HL-60/S4 treated with phorbol 12-myristate 13-acetate at 8.2 ng/mL for 4 days and 3 days (cell line): ENCODE measurements around the gene PSMB5.

Experiments
- in situ Hi-C: fragments of 300-500 bp; cut with MboI; formaldehyde crosslinking; loops from 2 replicates; pipeline ENCODE4 v1.15.0; 2022; ENCODE audit warnings: low sequenced_read_pairs

PSMB5 gene

DNA sequence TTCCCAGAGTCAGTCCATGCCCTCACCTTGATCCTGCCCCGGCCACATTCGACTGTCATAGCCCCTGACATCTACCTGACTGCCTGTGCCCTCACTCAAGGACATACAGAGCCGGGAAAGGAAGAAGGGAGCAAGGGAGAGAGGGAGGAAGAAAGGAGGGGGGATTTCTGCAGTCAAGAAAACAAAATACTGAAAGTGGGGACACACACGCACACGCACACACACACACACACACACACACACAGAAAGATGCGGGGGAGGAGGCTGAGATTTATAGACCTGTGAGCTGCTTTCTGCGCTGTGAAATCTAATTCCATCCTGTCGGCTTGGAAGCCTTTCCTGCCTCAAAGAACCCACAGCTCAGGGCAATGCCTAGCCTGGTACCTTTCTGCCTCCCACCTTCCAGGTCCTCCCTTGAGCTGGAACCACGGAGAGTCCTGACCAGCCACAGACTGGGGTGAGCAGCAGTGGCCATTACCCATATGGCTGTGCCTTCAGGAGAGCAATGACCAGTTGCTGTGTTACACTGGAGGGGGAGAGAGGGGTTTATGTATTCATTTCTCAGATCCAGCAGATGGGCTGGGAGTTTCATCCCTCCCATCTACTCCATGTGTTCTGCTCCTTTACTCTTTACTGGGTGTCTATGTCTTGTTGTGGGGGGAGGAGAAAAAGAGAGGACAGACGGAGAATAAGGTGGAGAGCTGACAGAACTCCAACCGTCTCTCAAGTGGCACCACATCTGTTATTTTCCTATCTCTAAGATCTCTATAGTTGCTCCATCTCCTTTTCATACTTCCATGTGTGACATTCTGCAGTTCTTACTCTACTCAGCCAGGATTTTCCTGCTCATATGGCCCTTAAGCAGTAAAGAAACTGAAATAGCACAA, 37.7 kb downstream of the PSMB5 start:
- in situ Hi-C loops, result loop anchor here (10.0 kb wide), 1 partner anchor 58 kb away; the partner anchor contains the start of gene CDH24

DNA sequence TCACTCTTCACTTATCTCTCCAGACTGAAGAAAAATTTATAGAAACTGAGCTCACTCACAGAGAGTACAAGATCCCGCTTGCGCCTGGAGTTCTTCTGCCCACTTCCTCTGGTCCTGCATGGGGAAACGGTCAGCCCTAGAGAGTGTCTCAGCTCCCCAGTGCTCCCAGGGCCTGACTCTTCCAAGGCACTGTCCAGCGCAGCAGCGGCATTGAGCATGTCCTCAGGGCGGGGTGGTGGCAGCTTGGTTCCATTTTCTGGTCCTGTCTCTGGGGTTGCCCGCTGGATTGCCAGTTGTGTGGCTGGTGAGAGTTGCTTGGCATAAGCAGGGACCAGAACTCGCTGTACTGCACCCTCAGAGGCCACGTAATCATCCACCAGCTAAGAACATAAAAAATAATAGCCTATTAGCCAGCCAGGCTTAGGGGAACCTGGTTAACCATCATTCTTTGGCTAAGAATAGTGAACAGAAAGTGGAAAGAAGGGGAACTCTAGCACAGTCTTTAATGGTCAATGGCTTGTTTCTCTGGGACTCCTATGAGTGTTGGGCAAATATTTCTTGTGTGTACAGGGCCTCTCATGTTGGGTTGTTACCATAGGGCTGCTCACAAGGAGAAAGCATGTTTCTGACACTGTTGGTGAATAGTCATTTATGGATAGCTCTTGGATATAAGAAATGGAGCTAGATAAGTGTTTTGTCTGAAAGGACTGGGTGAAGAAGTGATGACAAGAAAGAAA, 38.6 kb downstream of the PSMB5 start:
- in situ Hi-C loops, result loop anchor here (10.0 kb wide), 1 partner anchor 59 kb away; the partner anchor contains the start of gene CDH24

DNA sequence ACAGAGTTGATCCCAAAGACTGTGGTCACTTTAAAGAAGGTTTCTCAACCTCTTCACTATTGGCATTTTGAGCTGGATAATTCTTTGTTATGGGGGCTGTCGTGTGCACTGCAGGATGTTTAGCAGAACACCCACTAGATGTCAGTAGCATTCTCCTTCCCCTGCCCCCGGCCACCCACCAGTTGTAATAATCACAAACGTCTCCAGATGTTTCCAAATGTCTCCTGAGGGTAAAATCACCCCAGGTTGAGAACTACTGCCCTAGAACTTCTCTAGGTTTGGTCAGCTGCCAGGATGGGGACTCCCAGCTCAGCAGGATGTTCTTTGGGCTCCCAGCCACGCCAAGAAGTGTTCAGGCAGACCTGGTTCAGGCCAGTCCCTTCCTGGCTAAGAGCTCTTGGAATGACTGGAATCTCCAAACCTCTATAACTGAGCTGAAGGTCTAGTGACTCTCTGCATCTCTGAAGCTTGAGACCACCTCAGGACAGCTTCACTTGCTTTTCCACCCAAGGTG, 39.9 kb downstream of the PSMB5 start:
- in situ Hi-C loops, result loop anchor here (10.0 kb wide), 1 partner anchor 60 kb away; the partner anchor contains the start of gene CDH24

DNA sequence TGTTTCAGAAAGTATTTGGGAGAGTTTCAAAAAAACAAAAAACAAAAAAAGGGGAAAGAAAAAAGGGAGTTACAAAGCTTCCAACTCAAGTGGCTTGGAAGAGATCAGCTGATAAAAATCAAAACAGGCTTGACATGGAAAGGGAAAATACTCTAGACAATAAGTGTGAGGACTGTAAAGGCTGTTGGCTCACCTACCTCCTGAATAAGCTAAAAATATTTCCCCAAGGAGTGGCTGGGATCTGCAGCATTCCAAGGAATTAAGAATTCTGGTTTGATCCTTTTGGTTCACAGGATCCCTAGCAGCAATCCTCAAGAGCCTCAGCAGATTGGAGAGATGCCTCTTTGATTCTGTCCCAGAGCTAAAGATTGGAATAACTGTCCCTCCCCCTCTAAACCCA, 41.2 kb downstream of the PSMB5 start:
- in situ Hi-C loops, result loop anchor here (10.0 kb wide), 1 partner anchor 61 kb away; the partner anchor contains the start of gene CDH24

DNA sequence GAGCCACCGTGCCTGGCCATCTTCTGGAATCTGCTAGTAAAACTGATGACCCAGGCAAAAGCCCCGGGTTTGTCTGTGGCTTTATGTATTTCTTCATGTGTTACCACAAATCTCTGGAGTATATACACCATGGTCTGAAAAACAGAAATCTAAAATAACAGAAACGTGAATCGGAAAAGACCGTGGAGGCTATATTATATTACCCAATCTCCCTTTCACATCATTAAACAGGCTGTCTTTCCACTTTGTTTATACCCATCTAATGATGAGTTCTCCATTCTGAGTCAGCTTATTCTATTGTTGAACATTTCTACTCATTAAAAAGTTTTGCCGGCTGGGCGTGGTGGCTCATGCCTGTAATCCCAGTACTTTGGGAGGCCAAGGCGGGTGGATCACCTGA, 42.8 kb downstream of the PSMB5 start:
- in situ Hi-C loops, result loop anchor here (10.0 kb wide), 1 partner anchor 63 kb away; the partner anchor contains the start of gene CDH24

DNA sequence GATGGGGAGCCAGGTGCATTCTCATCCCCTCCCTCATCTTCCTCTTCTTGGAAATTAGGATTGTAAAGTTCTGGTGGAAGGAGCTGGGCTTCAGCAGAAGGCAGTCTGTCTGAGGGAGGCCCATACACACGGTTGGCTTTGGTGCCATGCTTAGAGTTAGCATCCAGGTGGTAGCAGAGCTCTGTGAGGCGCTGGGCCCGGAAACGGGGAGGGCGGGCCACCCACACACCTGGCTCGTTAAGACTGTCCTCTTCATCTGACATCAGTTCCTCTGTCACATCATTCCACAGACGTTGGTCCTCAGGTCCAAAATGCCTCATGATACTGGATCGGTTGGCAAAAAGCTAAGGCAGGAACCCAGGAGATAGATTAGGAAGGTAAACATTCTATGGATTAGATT, 47.4 kb downstream of the PSMB5 start:
- in situ Hi-C loops, result no loop called here

DNA sequence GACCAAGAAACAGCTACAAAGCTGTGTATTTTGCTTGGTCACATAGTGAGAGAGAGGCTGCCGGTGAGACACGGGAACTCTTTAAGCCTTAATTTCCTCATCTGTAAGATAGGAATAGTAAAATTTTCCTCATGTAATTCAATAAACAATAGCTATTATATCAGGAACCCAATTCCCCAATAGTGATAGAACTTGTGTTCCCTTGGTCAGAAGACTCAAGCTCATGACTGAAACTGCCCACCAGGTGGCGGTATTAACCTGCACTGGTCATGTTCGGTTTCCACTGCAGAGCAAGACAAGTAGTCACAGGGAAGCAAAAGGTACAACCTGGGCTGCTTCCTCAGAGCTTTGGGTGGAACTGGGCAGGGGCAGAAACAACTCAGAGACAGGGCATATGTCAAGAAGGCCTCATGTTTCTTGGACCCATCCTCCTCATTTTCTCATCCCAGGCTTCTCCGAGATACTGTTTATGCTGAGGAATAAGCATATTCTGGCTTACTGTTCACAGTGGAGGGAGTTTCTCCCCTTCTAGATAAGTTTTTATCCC, 48.1 kb downstream of the PSMB5 start:
- in situ Hi-C loops, result no loop called here

DNA sequence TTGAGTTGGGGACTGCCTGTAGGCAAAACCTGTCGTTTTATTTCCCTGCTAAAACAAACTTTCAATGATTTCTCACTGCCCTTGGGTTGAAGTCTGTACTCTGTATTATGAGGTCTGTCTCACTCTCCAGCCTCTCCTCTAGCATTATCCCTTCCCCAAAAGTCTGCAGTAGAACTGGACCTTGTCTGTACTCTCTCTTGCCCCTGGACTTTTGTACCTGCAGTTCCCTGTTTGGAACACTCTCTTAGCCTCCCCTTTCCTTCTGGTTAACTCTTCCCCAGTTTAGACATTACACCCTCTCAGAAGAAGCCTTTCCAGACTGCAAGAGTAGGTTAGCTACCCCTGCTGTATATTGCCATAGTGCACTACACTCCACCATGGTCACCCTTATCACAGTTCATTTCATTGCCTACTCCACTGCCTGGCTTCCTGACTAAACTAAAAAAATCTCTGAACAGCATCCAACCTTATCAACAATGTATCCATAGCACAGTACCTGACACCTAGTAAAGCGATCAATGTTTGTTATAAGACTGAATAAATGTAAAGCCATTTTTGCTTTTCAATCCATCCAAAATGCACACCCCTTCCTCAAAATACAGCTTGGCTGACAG, 48.7 kb downstream of the PSMB5 start:
- in situ Hi-C loops, result no loop called here

DNA sequence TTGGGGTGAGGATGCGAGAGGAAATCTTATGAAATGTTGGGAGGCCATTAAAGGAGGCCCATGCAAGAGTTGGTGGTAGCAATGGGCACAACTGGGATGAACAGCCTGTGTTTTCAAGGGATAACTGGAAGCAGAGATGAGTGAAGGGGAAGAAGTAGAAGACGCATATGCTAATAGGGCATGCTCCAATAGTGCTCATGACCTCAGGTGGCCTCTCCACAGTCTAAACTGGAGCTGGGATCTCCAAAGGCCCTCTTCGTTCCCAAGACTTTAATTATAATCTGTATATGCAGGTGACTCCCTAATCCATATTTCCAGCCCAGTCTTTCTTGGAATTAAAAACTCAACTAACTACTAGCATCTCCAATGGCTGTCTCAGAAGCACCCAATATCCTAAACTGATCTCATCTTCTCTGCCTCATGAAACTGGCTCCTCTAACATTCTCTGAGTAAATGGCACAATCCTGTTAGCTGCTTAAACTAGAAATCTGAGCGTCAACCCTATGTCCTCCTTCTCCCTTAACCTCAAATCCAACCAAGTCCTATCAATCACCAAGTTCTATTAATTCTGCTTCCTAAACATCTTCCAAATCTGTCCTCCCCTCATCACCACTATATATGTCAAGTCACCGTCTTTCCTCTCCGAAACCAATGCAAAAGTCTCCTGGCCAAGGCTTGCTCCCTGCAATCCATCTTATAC, 49.6 kb downstream of the PSMB5 start:
- in situ Hi-C loops, result no loop called here

DNA sequence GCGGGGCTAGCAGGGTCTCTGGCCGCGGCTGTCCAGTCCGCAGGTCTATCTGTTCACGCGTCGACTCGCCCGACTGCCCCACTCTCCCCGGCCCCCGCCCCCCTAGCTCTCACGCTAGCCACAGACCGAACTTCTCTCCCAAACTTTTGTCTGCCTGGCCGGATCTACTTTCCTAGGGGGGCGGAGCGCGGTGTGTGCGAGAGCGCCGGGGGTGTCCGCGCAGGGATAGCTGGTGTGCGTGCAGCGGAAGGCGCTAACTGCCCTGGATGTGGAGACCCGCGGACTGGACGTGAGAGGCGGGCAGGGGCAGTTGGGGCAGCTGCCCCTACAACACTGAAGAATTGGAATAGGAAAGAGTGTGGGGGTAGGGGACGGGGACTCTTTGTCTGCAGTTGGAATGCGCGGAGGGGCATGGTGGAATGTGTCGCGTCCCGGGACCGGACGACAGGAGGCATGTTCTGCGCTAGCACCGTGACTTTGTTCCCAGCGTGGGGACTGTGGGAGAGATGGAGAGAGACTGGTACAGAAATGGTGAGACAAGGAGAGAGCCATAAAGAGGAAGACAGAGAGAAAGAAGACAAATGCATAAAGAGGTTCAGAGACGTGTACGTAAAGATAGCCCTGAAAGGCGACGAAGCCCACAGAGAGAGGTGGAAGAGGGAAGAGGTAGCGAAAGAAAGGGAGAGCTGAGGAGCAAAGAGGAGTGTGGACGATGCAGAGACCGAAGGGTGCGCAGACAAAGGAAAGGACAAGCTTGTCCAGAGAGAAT, 52.0 kb downstream of the PSMB5 start, which contains the start of gene AJUBA:
AJUBA (minus strand) TSS at position 75 of the 769 bp plus-strand sequence. CDS start 285 bp downstream, outside the sequence.
- in situ Hi-C loops, result no loop called here

DNA sequence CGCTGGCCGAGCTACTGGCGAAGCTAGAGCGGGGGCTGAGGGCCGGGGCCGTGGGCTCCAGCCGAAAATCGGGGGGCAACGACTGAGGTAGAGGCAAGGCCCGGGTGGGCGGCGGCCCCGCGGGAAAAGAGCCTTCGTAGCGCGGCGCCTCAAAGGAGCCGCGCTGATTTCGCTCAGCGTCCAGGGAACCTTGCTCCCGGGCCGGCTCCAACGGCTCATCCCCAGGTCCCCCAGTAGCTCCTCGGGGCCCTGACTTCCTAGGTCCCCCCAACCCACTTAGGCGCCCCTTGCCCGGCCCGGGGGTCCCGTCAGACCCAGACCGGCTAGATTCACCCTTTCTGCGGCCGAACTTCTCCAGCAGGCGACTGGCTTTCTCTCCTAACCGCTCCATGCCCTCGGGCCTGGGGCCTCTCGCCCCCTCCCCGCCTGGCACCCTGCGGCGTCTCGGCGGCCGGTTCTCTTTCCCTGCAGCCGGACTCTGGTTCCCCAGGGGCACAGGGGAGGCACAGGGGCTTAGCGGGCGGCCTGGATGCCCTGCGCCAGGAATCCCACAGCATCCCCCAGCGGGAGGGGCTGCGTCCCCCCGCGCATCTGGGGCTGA, 52.7 kb downstream of the PSMB5 start:
- in situ Hi-C loops, result no loop called here

DNA sequence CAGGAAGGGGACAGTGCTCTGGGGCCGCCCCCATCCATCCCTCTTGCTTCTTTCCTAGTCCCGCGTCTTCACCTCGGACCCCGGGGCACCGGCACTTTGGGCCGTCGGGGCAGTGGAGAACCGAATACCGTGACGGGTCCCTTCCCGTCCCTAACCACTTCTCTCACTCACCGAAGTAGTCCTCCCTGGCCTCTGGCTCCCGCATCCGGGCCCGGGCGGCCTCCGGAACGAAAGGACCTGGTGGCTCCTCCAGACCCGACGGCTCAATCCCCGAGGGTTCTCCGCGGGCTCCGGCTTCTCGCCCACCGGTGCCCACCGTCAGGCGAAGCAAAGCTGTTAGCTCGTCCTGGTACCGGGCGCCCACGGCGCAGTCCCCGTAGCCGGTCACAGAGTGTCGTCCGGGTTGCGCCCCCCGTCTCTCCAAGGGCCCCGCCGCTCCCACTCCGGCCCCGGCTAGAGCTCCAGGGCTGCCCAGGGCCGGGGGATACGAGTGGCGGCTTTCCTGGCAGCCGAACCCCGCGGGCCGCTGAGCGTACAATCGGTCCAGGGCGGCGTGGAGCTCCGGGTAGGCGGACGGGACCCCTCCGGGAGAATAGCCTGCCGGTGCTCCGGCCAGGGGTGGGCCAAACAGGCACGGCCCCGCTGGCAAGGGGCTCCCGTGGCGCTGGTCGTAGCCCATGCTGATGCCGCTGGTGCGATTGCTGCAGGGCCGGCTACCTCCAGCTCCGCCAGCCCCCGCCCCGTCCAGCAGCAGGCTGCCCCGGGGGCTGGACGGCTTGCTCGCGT, 53.4 kb downstream of the PSMB5 start:
- in situ Hi-C loops, result no loop called here

DNA sequence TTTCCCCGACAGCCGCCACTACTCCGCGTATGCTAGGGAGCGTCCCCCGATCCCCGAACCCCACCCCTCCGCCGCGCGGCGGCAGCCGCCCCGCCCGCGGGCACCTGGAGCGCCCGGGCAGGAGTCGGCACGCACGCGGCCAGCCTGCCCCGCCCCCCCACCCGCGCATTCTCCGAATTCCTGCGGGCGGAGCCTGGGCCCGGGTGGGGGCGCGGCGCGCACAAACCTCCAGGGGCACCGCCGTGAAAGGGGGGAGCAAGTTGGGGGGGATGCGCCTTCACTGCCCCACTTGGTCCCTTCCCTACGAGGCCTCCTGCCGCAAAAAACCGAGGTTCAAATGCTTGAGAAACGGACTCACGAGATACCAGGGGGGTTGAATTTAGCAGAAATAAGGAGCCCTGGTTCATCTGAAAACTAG, 54.0 kb downstream of the PSMB5 start:
- in situ Hi-C loops, result no loop called here

DNA sequence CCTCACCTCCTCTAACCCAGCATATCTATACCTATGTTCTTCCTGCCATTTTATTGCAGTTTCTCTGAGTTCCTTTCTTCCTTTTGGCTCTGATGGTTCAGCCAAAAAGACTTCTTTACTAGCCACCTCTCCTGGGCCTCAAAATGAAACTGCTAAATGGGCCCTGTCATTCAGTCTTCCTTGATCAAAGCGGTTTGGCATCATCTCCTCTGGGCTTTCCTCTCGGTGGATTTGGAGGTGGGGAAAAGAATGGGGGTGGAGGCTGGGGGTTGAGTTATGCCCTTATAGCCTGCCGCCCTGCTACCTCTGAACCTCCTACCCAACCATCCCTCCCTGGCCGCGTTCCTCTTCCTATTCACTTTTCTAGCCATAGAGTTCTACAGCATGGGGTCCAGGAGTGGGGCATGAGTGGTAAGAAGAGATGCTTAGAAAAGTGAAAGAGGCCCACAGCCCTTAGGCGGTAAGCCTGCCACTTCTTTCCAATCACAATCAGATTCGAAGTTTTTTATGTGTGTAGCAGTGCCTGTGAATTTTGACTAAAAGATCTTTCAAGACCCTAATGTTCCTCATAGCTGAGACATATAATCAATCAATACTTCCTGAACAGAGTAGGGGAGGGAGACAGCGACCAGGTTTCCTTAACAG, 54.8 kb downstream of the PSMB5 start:
- in situ Hi-C loops, result no loop called here

DNA sequence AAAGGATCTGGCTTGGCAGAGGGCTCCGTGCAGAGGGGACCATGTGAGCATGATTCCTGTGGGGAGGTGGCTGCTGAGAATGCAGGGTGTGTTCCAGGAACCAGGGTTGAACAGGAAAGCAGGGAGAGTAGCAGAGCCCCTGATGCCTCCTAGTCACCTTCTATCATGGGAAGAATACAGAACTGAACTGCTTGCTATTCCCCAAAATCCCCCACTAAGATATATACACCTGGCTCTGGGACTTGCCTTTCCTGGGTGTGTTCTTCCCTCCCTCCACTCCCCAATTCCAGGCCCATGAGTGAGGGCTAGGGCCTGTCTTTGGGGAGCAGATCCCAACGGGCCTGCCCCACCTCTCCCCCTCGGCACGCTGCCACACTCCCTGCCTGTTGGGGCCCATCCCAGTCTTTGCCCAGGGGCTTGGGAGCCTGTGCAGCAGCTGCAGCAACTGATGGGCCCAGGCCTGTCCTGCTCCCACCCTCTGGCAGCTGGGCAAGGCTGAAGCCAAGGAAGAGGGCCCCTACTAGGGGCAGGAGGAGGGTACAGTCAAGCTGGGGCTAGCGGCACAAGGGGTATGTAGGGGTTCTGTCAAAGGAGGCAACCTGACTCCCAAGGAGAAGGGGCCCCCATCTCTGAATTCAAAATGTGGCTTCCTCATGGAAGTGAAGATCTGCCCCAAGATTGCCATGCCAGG, 55.6 kb downstream of the PSMB5 start:
- in situ Hi-C loops, result no loop called here

DNA sequence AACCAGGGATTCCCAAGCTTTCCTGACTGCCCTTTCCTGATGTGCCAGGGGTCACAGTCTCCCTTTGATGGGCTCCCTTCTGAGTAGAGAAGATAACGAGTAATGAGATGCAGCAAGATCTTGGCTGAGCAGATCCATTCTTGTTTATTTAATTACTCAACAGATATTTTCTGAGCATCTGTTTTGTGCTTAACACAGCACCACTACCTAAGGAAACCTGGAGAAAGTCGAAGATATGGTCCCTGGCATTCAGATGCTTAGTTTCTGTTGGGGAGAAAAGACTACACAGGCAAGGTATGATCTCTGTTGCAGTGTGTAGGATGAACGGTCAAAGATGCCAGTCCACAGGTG, 56.2 kb downstream of the PSMB5 start:
- in situ Hi-C loops, result no loop called here
